SK-N-SH (cell line): ENCODE data around the gene NMT2. TPM values are rescaled to one million over a fixed set of nuclear protein-coding genes. Genes with fewer than 3 reads are reported as not detected.

ENCODE experiments used
- ELF1 ChIP-seq: IDR thresholded peaks from 2 replicates; pipeline ENCODE4 v1.4.0; 2012
- FOSL2 ChIP-seq: IDR thresholded peaks from 2 replicates; pipeline ENCODE4 v1.4.0; 2012; ENCODE audit warnings: low read depth, mild to moderate bottlenecking, moderate library complexity, borderline replicate concordance
- FOXM1 ChIP-seq: IDR thresholded peaks from 2 replicates; pipeline ENCODE4 v1.4.0; 2012; ENCODE audit warnings: low read depth, mild to moderate bottlenecking
- GATA2 ChIP-seq: sonication (generic); formaldehyde crosslinking; IDR thresholded peaks from 2 replicates; pipeline ENCODE4 v1.5.0; 2020; ENCODE audit warnings: mild to moderate bottlenecking, missing genetic modification reagents
- IRF3 ChIP-seq: fragments of 150-350 bp; IDR thresholded peaks from 2 replicates; pipeline ENCODE4 v1.6.1; 2016; ENCODE audit warnings: mild to moderate bottlenecking, low read depth, low read length
- JUND ChIP-seq: IDR thresholded peaks from 2 replicates; pipeline ENCODE4 v1.4.0; 2012
- NFIC ChIP-seq: IDR thresholded peaks from 2 replicates; pipeline ENCODE4 v1.4.0; 2012; ENCODE audit warnings: borderline replicate concordance
- NRF1 ChIP-seq: IDR thresholded peaks from 2 replicates; pipeline ENCODE4 v1.6.1; 2012; ENCODE audit warnings: low read depth, mild to moderate bottlenecking, low read length
- PBX3 ChIP-seq: IDR thresholded peaks from 2 replicates; pipeline ENCODE4; 2012
- POLR2AphosphoS5 ChIP-seq: IDR thresholded peaks from 2 replicates; pipeline ENCODE4 v1.6.1; 2012; ENCODE audit warnings: low read depth, low read length
- RAD21 ChIP-seq: IDR thresholded peaks from 2 replicates; pipeline ENCODE4 v1.6.1; 2012; ENCODE audit warnings: mild to moderate bottlenecking, low read length
- RCOR1 ChIP-seq: fragments of 150-350 bp; IDR thresholded peaks from 2 replicates; pipeline ENCODE4 v1.6.1; 2017; ENCODE audit warnings: antibody characterized with exemption, low read length
- REST ChIP-seq: IDR thresholded peaks from 2 replicates; pipeline ENCODE4 v1.6.1; 2012; ENCODE audit warnings: mild to moderate bottlenecking, low read depth, low read length, moderate library complexity
- SIN3A ChIP-seq: IDR thresholded peaks from 2 replicates; pipeline ENCODE4 v1.6.1; 2012; ENCODE audit warnings: low read depth, mild to moderate bottlenecking, low read length, moderate library complexity, borderline replicate concordance
- SMC3 ChIP-seq: IDR thresholded peaks from 2 replicates; pipeline ENCODE4 v1.6.1; 2012; ENCODE audit warnings: low read depth, low read length, improper control_type of control experiment
- TAF1 ChIP-seq: IDR thresholded peaks from 2 replicates; pipeline ENCODE4 v1.6.1; 2012; ENCODE audit warnings: low read depth, mild to moderate bottlenecking, low read length, moderate library complexity, borderline replicate concordance
- USF1 ChIP-seq: IDR thresholded peaks from 2 replicates; pipeline ENCODE4 v1.4.0; 2012; ENCODE audit warnings: low read depth, borderline replicate concordance
- ZBTB33 ChIP-seq: IDR thresholded peaks from 2 replicates; pipeline ENCODE4 v1.4.0; 2012; ENCODE audit warnings: low read depth, borderline replicate concordance
- polyA plus RNA-seq, 3 experiments: library from polyadenylated mRNA; depleted of rRNA; stranded (reverse); fragments of >200 nt; gene quantifications; 2 replicates each; pipeline ENCODE4 v1.2.3, GENCODE V29; 2012

The NMT2 gene
- polyA plus RNA-seq, 1 of the 3 experiments (the other 2 are of a cell fraction), result 25.9 TPM

- 0 out of 2 replicates have a peak, but pooled peaks have one; percentile 42 for TF ChIP-seq REST
- TF ChIP-seq FOXM1, result peak; percentile 89
- TF ChIP-seq FOSL2, result peak; percentile 99
- no peak for TF ChIP-seq RAD21
- TF ChIP-seq SIN3A, result no peak
- no peak for TF ChIP-seq ELF1
- TF ChIP-seq ZBTB33, result peak; percentile 78
- no peak for TF ChIP-seq USF1
- TF ChIP-seq GATA2 (CRISPR knock-in tag), result no peak
- no peak for TF ChIP-seq SMC3
- peak; percentile 86; the same call in 1 of the 2 replicates for TF ChIP-seq POLR2AphosphoS5
- TF ChIP-seq IRF3, result no peak
- no peak for TF ChIP-seq NRF1
- TF ChIP-seq JUND, result peak; percentile 100
- TF ChIP-seq PBX3, result peak; percentile 80
- TF ChIP-seq NFIC, result peak; percentile 86; the same call in 1 of the 2 replicates
- 0 out of 2 replicates have a peak, but pooled peaks have one; percentile 9 for TF ChIP-seq RCOR1
- no peak for TF ChIP-seq TAF1
Observed at GRCh38 chr10:15200626-15201025, 32.1 kb upstream of the NMT2 start (continued).
